ENCODE data around the gene AJM1. TPM values are rescaled to one million over a fixed set of nuclear protein-coding genes. Genes with fewer than 3 reads are reported as not detected.
"Not testable (repeated sequence)": the region's sequence is repeated elsewhere in the genome, so short reads cannot be mapped to it uniquely, and the experiment has no call there.

The AJM1 gene
- under 1 TPM; 0.09 to 1.00 (median 0.82) TPM for polyA plus RNA-seq

- Mint-ChIP-seq H3K27me3 (ENCODE audit: low read depth in 3 of 3) (peaks cover 18 to 27% (median 26%) of the 10 kb centered on the region in 3 donors), H3K4me3 (peak within 1 kb of the TSS; percentile 88 to 93 (median 89)), H3K27ac (peak within 1 kb of the TSS; percentile 68 to 94 (median 90)), H3K4me1 (peaks cover 5 to 14% of the 10 kb centered on the region in 2 donors)
- peak; percentile 81 to 83 (median 82) for DNase-seq
- H3K9me3 Mint-ChIP-seq, H3K36me3 Mint-ChIP-seq: not testable (repeated sequence)
Measured at GRCh38 chr9:136842380-136842948, at the start of gene AJM1. TSS of gene AJM1 (plus strand) at chr9:136842478. CDS start at chr9:136844415, 1,937 bp downstream.

GRCh38 chr9:136793086-136793946 lies 49.0 kb upstream of the AJM1 start:
- peaks cover 2 to 3% (median 3%) of the 10 kb centered on the region in 3 donors for H3K27me3 Mint-ChIP-seq (ENCODE audit: low read depth in 3 of 3)
- peaks cover 26 to 28% of the 10 kb centered on the region in 2 donors for H3K4me1 Mint-ChIP-seq
- no peaks in the 10 kb centered on the region for H3K9me3 Mint-ChIP-seq
- peak overlapping the region in 3 of 5 donors; percentile 17 to 29 (median 27) for H3K4me3 Mint-ChIP-seq
- no peak for DNase-seq
- H3K36me3 Mint-ChIP-seq: no peaks in the 10 kb centered on the region
- no peak overlapping the region for H3K27ac Mint-ChIP-seq

GRCh38 chr9:136794281-136794999 lies 47.8 kb upstream of the AJM1 start:
- no peak overlapping the region for H3K4me3 Mint-ChIP-seq

GRCh38 chr9:136795000-136795348 lies 47.3 kb upstream of the AJM1 start:
- no peak overlapping the region for H3K4me3 Mint-ChIP-seq
- peaks cover 2 to 3% (median 3%) of the 10 kb centered on the region in 3 donors for H3K27me3 Mint-ChIP-seq (ENCODE audit: low read depth in 3 of 3)
- H3K27ac Mint-ChIP-seq: no peak overlapping the region
- H3K36me3 Mint-ChIP-seq: no peaks in the 10 kb centered on the region
- no peaks in the 10 kb centered on the region for H3K9me3 Mint-ChIP-seq
- no peak for DNase-seq
- H3K4me1 Mint-ChIP-seq: peaks cover 13 to 15% of the 10 kb centered on the region in 2 donors

More at GRCh38 chr9:136794281-136794999, 47.8 kb upstream of the AJM1 start:
- Mint-ChIP-seq H3K9me3 (no peaks in the 10 kb centered on the region), H3K4me1 (peaks cover 15 to 17% of the 10 kb centered on the region in 2 donors), H3K27me3 (ENCODE audit: low read depth in 3 of 3) (peaks cover 2 to 3% (median 2%) of the 10 kb centered on the region in 3 donors), H3K27ac (peak overlapping the region in 1 of 6 donors; percentile 5), H3K36me3 (no peaks in the 10 kb centered on the region)
- DNase-seq: no peak

GRCh38 chr9:136796238-136796774 lies 46.0 kb upstream of the AJM1 start, which contains the start of gene CCDC183:
TSS of gene CCDC183 (plus strand) at chr9:136796338. CDS start at chr9:136796398, 60 bp downstream.
- Mint-ChIP-seq H3K27me3 (ENCODE audit: low read depth in 3 of 3) (peaks cover 3 to 14% (median 5%) of the 10 kb centered on the region in 3 donors), H3K9me3 (no peaks in the 10 kb centered on the region), H3K27ac (no peak within 1 kb of the TSS), H3K4me3 (peak within 1 kb of the TSS in 1 of 5 donors; percentile 13), H3K4me1 (peaks cover 20 to 21% of the 10 kb centered on the region in 2 donors), H3K36me3 (no peaks in the 10 kb centered on the region)
- no peak for DNase-seq

- not testable (repeated sequence) for DNase-seq, H3K27ac Mint-ChIP-seq, H3K36me3 Mint-ChIP-seq, H3K9me3 Mint-ChIP-seq
- Mint-ChIP-seq H3K4me1 (peaks cover 20 to 22% of the 10 kb centered on the region in 2 donors), H3K4me3 (peak overlapping the region in 1 of 5 donors; percentile 13), H3K27me3 (ENCODE audit: low read depth in 3 of 3) (peaks cover 4 to 15% (median 6%) of the 10 kb centered on the region in 3 donors)
Measured at GRCh38 chr9:136796775-136797347, 45.4 kb upstream of the AJM1 start.

- Mint-ChIP-seq H3K9me3 (no peaks in the 10 kb centered on the region), H3K27ac (no peak overlapping the region), H3K4me3 (peak overlapping the region in 1 of 5 donors; percentile 35), H3K36me3 (no peaks in the 10 kb centered on the region), H3K27me3 (ENCODE audit: low read depth in 3 of 3) (peaks cover 7 to 16% (median 8%) of the 10 kb centered on the region in 3 donors), H3K4me1 (peaks cover 11 to 14% of the 10 kb centered on the region in 2 donors)
- DNase-seq: no peak
Measured at GRCh38 chr9:136798708-136799078, 43.6 kb upstream of the AJM1 start.

- no peaks in the 10 kb centered on the region for H3K9me3 Mint-ChIP-seq
- no peak overlapping the region for H3K27ac Mint-ChIP-seq
- no peaks in the 10 kb centered on the region for H3K36me3 Mint-ChIP-seq
- peaks cover 11 to 14% of the 10 kb centered on the region in 2 donors for H3K4me1 Mint-ChIP-seq
- H3K4me3 Mint-ChIP-seq: peak overlapping the region in 2 of 5 donors; percentile 10 to 12
- H3K27me3 Mint-ChIP-seq (ENCODE audit: low read depth in 3 of 3): peaks cover 6 to 16% (median 10%) of the 10 kb centered on the region in 3 donors
- DNase-seq: no peak
Measured at GRCh38 chr9:136799079-136799853, 43.0 kb upstream of the AJM1 start.

GRCh38 chr9:136799854-136800657 lies 42.2 kb upstream of the AJM1 start:
- H3K9me3 Mint-ChIP-seq: no peaks in the 10 kb centered on the region
- H3K27ac Mint-ChIP-seq: peak overlapping the region in 3 of 6 donors; percentile 24 to 81 (median 48)
- peak overlapping the region; percentile 73 to 88 (median 84) for H3K4me3 Mint-ChIP-seq
- peaks cover 6 to 16% (median 10%) of the 10 kb centered on the region in 3 donors for H3K27me3 Mint-ChIP-seq (ENCODE audit: low read depth in 3 of 3)
- peaks cover 11 to 14% of the 10 kb centered on the region in 2 donors for H3K4me1 Mint-ChIP-seq
- DNase-seq: peak; percentile 66 to 74 (median 73)
- no peaks in the 10 kb centered on the region for H3K36me3 Mint-ChIP-seq

- no peaks in the 10 kb centered on the region for H3K36me3 Mint-ChIP-seq
- no peak overlapping the region for H3K27ac Mint-ChIP-seq
Measured at GRCh38 chr9:136802321-136802720, 40.0 kb upstream of the AJM1 start.

GRCh38 chr9:136803009-136803550 lies 39.2 kb upstream of the AJM1 start:
- H3K27me3 Mint-ChIP-seq (ENCODE audit: low read depth in 3 of 3): peaks cover 13 to 16% (median 16%) of the 10 kb centered on the region in 3 donors
- not testable (repeated sequence) for DNase-seq, H3K27ac Mint-ChIP-seq, H3K4me3 Mint-ChIP-seq, H3K9me3 Mint-ChIP-seq, H3K36me3 Mint-ChIP-seq
- peaks cover 20 to 26% of the 10 kb centered on the region in 2 donors for H3K4me1 Mint-ChIP-seq

More at GRCh38 chr9:136802321-136802720, 40.0 kb upstream of the AJM1 start:
- Mint-ChIP-seq H3K27me3 (ENCODE audit: low read depth in 3 of 3) (peaks cover 10 to 13% (median 12%) of the 10 kb centered on the region in 3 donors), H3K4me3 (peak overlapping the region in 1 of 5 donors; percentile 14), H3K9me3 (no peaks in the 10 kb centered on the region), H3K4me1 (peaks cover 20 to 24% of the 10 kb centered on the region in 2 donors)
- DNase-seq: no peak

All from immature natural killer cell (primary cell).